Upper lobe of right lung (tissue), 1 donor: Measurements from ENCODE around the gene MEGF6. TPM values are rescaled to one million over a fixed set of nuclear protein-coding genes. Genes with fewer than 3 reads are reported as not detected.

Experiments used
- ATAC-seq: fragments of 200-7000 bp; cut with Tn5 transposase; one replicate; pipeline ENCODE4 v1.9.1; 2020; ENCODE audit warnings: mild to moderate bottlenecking, moderate library complexity
- DNase-seq: peaks from one replicate; pipeline ENCODE4 v3.0.0-alpha.2; 2020
- H3K27ac ChIP-seq: fragments of 200-600 bp; one replicate; pipeline ENCODE4 v1.8.0; 2022
- H3K27me3 ChIP-seq: fragments of 200-600 bp; one replicate; pipeline ENCODE4 v1.8.0; 2022; ENCODE audit warnings: mild to moderate bottlenecking
- H3K36me3 ChIP-seq: fragments of 200-600 bp; one replicate; pipeline ENCODE4 v1.8.0; 2022
- H3K4me1 ChIP-seq: fragments of 200-600 bp; one replicate; pipeline ENCODE4 v1.8.0; 2022
- H3K4me3 ChIP-seq: fragments of 200-600 bp; one replicate; pipeline ENCODE4 v1.8.0; 2022; ENCODE audit warnings: mild to moderate bottlenecking
- H3K9me3 ChIP-seq: fragments of 200-600 bp; one replicate; pipeline ENCODE4 v1.8.0; 2022
- CTCF ChIP-seq: fragments of 200-600 bp; IDR thresholded peaks from one replicate; pipeline ENCODE4 v1.8.0; 2022; ENCODE audit warnings: antibody characterized with exemption
- intact Hi-C: fragments of 100-400 bp; cut with DNase I; formaldehyde crosslinking; loops from one replicate; pipeline ENCODE4 v1.11.0; 2022
- total RNA-seq: library from RNA; stranded (reverse); fragmentation: NEBNext Ultra II Directional; extraction: Animal tissue kit (Norgen Biotek cat#: 25700); gene quantifications from one replicate; pipeline ENCODE4 v1.2.1, GENCODE V29; 2021
- donor health status: DM: no; HTN: yes; CAD: no; lungs with severe emphysema.

MEGF6 gene
- total RNA-seq, 1 donor from 2014 or later = 96.6 TPM

GRCh38 chr1:3454811-3455618 is 156.3 kb downstream of the MEGF6 start:
- TF ChIP-seq CTCF = no peak
- H3K4me1 ChIP-seq = peaks cover 4% of the 10 kb centered on the region
- H3K4me3 ChIP-seq = peak overlapping the region; percentile 58
- no peaks in the 10 kb centered on the region for H3K9me3 ChIP-seq
- H3K27me3 ChIP-seq = peaks cover 24% of the 10 kb centered on the region
- no peak overlapping the region for H3K27ac ChIP-seq
- DNase-seq (peak; percentile 86), ATAC-seq (peak; percentile 47)
- intact Hi-C loops = loop anchor here (10.0 kb wide), 1 partner anchor 270 kb away; no protein-coding TSS in a partner anchor
- no peaks in the 10 kb centered on the region for H3K36me3 ChIP-seq

GRCh38 chr1:3453891-3454810 is 157.2 kb downstream of the MEGF6 start, which contains the start of gene ARHGEF16:
Gene ARHGEF16, plus strand, starts transcription at chr1:3454665. Its CDS starts 8,420 bp downstream, at chr1:3463085.
- H3K4me3 ChIP-seq = peak within 1 kb of the TSS; percentile 58
- ATAC-seq (peak; percentile 87), DNase-seq (peak; percentile 95)
- no peaks in the 10 kb centered on the region for H3K36me3 ChIP-seq
- intact Hi-C loops = loop anchor here (10.0 kb wide), 1 partner anchor 271 kb away; no protein-coding TSS in a partner anchor
- no peak within 1 kb of the TSS for H3K27ac ChIP-seq
- peak; percentile 40 for TF ChIP-seq CTCF
- H3K4me1 ChIP-seq = peaks cover 4% of the 10 kb centered on the region
- H3K27me3 ChIP-seq = peaks cover 24% of the 10 kb centered on the region
- H3K9me3 ChIP-seq = no peaks in the 10 kb centered on the region

- Histone ChIP-seq H3K36me3 (no peaks in the 10 kb centered on the region), H3K27me3 (peaks cover 24% of the 10 kb centered on the region), H3K9me3 (no peaks in the 10 kb centered on the region), H3K27ac (no peak overlapping the region), H3K4me3 (no peak overlapping the region), H3K4me1 (peaks cover 4% of the 10 kb centered on the region)
- intact Hi-C loops = loop anchor here (10.0 kb wide), 1 partner anchor 272 kb away; no protein-coding TSS in a partner anchor
- ATAC-seq (peak; percentile 86), DNase-seq (peak; percentile 89)
- TF ChIP-seq CTCF = peak; percentile 96
Measured at GRCh38 chr1:3453203-3453761, 158.0 kb downstream of the MEGF6 start.

- intact Hi-C loops = loop anchor here (10.0 kb wide), 1 partner anchor 272 kb away; no protein-coding TSS in a partner anchor
- no peak for DNase-seq
- Histone ChIP-seq H3K4me3 (no peak overlapping the region), H3K9me3 (no peaks in the 10 kb centered on the region), H3K4me1 (peaks cover 4% of the 10 kb centered on the region), H3K27me3 (peaks cover 24% of the 10 kb centered on the region), H3K36me3 (no peaks in the 10 kb centered on the region), H3K27ac (no peak overlapping the region)
- TF ChIP-seq CTCF = no peak
- ATAC-seq = no peak
Measured at GRCh38 chr1:3452866-3453175, 158.5 kb downstream of the MEGF6 start.
